Activated naive CD8-positive, alpha-beta T cell treated with anti-CD3 and anti-CD28 coated beads, Interleukin-2, amount 50 U/mL, for 24 hours (primary cell): ENCODE data around the gene IL1RAPL1.

Experiments used
- ATAC-seq: fragments of 150-1000 bp; cut with Tn5 transposase; one replicate; pipeline ENCODE4 v1.10.0; 2021
- DNase-seq: peaks from one replicate; pipeline ENCODE4 v3.0.0; 2021
- H3K27ac Mint-ChIP-seq: one replicate; pipeline ENCODE4 v1.8.0; 2021; ENCODE audit warnings: mild to moderate bottlenecking, mixed read lengths
- H3K27me3 Mint-ChIP-seq: one replicate; pipeline ENCODE4 v1.8.0; 2021; ENCODE audit warnings: mixed read lengths
- H3K36me3 Mint-ChIP-seq: one replicate; pipeline ENCODE4 v1.8.0; 2021; ENCODE audit warnings: low read depth, mixed read lengths
- H3K4me1 Mint-ChIP-seq: one replicate; pipeline ENCODE4 v1.8.0; 2021; ENCODE audit warnings: mixed read lengths
- H3K4me3 Mint-ChIP-seq: one replicate; pipeline ENCODE4 v1.8.0; 2021; ENCODE audit warnings: mild to moderate bottlenecking, moderate library complexity, mixed read lengths
- H3K9me3 Mint-ChIP-seq: one replicate; pipeline ENCODE4 v1.8.0; 2021; ENCODE audit warnings: mixed read lengths

The IL1RAPL1 gene

DNA sequence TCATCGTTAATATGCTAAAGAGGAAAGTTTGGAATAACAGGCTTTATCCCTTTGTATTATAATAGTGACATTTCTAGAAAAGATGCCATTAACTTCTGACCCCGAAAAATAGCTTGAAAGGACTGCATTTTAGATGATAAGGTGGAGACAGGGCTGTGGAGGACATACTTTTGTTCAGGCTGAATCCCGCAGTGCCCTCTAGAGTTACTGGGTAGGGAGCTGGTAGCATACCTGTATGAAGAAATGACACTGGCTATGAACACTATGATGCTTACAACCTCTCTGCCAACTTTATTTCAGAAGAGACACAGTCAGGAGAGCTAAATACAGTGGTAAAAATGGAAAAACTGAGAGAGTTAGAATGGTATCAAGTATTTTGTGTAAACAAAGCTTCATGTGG, 8.1 kb downstream of the IL1RAPL1 start:
- H3K9me3 Mint-ChIP-seq: no peaks in the 10 kb centered on the region
- no peaks in the 10 kb centered on the region for H3K36me3 Mint-ChIP-seq
- ATAC-seq (no peak), DNase-seq (no peak)
- no peak overlapping the region for H3K4me3 Mint-ChIP-seq
- H3K27me3 Mint-ChIP-seq: no peaks in the 10 kb centered on the region
- no peaks in the 10 kb centered on the region for H3K4me1 Mint-ChIP-seq
- H3K27ac Mint-ChIP-seq: no peak overlapping the region

DNA sequence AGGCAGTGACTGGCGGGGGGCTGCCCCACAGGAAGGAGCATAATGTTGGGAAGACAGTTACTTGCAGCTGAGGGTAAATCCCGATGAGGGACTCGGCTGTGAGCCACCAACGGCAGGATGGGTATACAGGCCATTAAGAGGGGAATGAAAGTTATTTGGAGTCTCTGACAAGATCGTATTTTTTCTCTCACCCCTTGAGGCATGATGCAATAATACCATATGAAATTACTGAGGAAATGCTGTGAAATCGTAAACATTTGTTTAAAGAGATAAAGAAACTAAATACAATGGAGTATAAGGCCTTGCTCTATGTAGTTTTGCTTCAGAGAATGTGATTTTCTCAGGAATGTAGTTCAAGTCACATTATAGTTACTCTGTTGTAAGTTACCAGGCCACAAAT, 12.7 kb downstream of the IL1RAPL1 start:
- Mint-ChIP-seq H3K4me3 (no peak overlapping the region), H3K27ac (no peak overlapping the region), H3K36me3 (no peaks in the 10 kb centered on the region), H3K27me3 (no peaks in the 10 kb centered on the region), H3K4me1 (no peaks in the 10 kb centered on the region), H3K9me3 (no peaks in the 10 kb centered on the region)
- ATAC-seq (no peak), DNase-seq (no peak)

DNA sequence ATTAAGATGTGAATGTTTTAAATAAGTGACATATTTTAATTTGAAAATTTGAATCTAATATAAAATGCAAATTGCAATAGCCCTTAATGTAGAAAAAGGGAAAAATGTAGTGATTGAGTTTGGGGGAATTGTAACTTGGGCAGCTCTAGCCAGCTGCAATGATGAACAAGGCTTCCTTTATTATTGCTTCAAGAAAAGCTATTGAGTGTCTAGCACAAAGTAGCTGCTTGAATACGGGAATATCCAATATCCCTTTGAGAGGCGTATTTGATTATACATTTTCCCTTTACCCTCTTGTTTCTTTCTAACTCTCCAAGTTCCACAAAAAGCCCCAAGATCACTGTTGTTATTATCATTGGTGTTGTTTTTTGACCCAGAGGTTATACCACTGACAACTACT, 21.8 kb downstream of the IL1RAPL1 start:
- H3K27me3 Mint-ChIP-seq: no peaks in the 10 kb centered on the region

DNA sequence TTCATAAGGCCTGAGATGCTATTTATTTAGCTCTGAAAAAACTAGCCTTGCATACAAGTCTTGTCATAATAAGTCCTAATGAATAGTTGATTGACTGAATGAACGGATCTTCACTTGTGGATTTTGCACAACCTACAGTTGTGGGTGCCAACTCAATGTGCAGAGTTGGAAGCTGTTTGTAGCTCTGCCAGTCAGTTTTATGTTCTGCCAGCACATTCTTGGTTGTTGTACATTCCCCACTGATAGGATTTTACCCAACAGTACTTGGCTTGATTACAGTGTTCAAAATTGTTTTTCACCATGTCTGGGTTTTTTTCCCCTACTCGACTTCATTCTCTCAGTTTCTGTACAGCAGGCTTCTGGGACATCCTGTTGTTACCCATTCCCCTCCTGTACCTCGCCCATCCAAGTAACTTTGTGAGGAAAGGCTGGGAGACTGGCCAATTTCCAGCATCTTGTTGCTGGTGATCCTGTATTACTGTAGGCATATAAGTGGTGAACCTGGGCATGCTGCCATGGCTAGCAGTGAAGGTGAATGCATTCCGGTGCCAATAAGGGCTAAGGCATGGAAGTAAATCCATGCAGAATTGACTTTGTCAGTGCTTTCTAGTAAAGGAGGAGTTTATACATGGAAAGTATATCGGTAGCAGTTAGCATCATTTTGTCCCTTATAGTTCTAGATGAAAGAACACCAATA, 22.8 kb downstream of the IL1RAPL1 start:
- ATAC-seq (no peak), DNase-seq (no peak)
- no peaks in the 10 kb centered on the region for H3K27me3 Mint-ChIP-seq
- H3K4me1 Mint-ChIP-seq: no peaks in the 10 kb centered on the region
- H3K27ac Mint-ChIP-seq: no peak overlapping the region
- H3K36me3 Mint-ChIP-seq: no peaks in the 10 kb centered on the region
- no peak overlapping the region for H3K4me3 Mint-ChIP-seq
- H3K9me3 Mint-ChIP-seq: peaks cover 3% of the 10 kb centered on the region

More for the DNA sequence above, 21.8 kb downstream of the IL1RAPL1 start:
- H3K27ac Mint-ChIP-seq: no peak overlapping the region
- no peaks in the 10 kb centered on the region for H3K36me3 Mint-ChIP-seq
- peaks cover 3% of the 10 kb centered on the region for H3K9me3 Mint-ChIP-seq
- ATAC-seq (no peak), DNase-seq (no peak)
- no peak overlapping the region for H3K4me3 Mint-ChIP-seq
- no peaks in the 10 kb centered on the region for H3K4me1 Mint-ChIP-seq

DNA sequence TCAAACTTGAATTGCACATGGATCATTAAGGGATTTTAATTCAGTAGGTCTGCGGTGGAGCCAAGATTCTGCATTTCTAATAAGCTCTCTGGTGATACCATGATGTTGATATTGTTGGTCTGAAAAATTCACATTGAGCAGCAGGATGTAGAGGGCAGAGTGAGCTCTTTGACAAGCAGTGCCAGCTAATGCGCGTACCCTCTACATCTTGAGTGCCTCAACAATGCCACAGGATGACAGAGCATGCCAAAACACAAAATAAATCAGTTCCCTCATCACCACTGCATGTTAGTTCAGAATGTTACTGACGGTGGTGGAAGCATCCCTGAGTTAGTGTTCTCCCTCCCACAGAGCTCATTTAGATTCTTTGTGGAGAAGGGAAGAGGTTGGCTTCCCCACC, 23.5 kb downstream of the IL1RAPL1 start:
- Mint-ChIP-seq H3K4me3 (no peak overlapping the region), H3K36me3 (no peaks in the 10 kb centered on the region), H3K4me1 (no peaks in the 10 kb centered on the region), H3K27ac (no peak overlapping the region), H3K9me3 (peaks cover 1% of the 10 kb centered on the region), H3K27me3 (no peaks in the 10 kb centered on the region)
- ATAC-seq (no peak), DNase-seq (no peak)

DNA sequence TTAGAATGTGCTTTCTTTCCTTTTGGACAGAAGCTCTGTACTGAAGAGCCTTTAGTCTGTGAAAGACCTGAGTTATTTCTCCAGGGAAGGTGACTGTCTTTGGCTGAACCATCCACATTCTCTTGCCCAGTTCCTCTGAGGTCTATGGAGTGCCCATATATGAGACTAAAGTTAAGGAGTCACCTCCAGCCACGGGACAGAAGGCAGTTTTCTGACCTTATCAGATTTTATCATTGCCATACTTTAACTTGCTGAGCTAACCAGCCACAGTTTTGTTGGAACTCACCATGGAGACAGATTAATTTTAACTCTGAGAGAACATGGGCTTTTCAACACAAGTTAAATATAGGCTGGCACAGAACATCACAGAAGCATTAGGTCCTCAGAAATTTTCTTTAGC, 26.3 kb downstream of the IL1RAPL1 start:
- no peak overlapping the region for H3K4me3 Mint-ChIP-seq
- ATAC-seq: no peak
- H3K27ac Mint-ChIP-seq: no peak overlapping the region

DNA sequence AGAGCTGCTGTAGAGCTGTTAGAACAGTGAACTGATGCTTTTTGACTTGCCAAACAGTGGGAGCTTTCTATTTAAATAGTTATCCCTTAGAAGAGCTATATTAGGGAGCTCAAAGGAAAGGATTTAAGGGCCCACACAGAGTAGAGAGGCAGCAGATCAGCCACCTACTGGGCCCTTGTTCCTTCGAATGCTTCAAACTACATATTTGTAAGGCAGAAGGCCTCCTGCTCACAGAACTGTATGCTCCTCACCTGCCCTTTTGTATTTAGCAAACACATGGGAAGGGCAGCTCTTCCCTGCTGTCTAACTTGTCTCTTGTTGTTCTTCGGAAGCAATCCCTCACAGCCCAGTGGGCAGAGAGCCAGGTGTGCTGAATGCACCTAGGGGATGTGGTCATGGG, 38.0 kb downstream of the IL1RAPL1 start:
- no peak overlapping the region for H3K27ac Mint-ChIP-seq
- DNase-seq (no peak), ATAC-seq (no peak)
- H3K36me3 Mint-ChIP-seq: no peaks in the 10 kb centered on the region
- H3K9me3 Mint-ChIP-seq: no peaks in the 10 kb centered on the region
- no peak overlapping the region for H3K4me3 Mint-ChIP-seq
- no peaks in the 10 kb centered on the region for H3K4me1 Mint-ChIP-seq
- no peaks in the 10 kb centered on the region for H3K27me3 Mint-ChIP-seq

More for the DNA sequence above, 26.3 kb downstream of the IL1RAPL1 start:
- Mint-ChIP-seq H3K9me3 (no peaks in the 10 kb centered on the region), H3K27me3 (no peaks in the 10 kb centered on the region), H3K36me3 (no peaks in the 10 kb centered on the region), H3K4me1 (no peaks in the 10 kb centered on the region)
- DNase-seq: no peak

DNA sequence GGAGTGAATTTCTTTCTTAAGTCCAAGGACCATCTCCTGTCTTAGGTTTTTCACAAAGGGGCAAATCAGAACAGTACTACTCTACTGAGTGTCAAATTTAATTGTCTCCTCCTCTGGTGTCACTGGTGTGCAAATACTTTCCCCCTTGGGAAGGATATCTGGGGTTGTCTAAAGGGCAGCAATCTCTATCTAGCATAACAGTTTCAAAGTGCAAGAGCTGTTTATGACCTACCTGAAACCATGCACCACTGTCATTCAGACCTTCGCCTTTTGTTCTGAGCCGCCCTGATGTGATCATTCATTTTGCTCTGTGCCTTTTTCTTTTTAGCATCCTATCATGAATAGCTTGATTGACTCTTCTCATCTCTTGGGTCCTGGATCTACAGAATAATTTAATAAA, 39.3 kb downstream of the IL1RAPL1 start:
- no peaks in the 10 kb centered on the region for H3K27me3 Mint-ChIP-seq
- DNase-seq (no peak), ATAC-seq (no peak)
- no peak overlapping the region for H3K4me3 Mint-ChIP-seq
- no peak overlapping the region for H3K27ac Mint-ChIP-seq
- no peaks in the 10 kb centered on the region for H3K4me1 Mint-ChIP-seq
- H3K9me3 Mint-ChIP-seq: no peaks in the 10 kb centered on the region
- H3K36me3 Mint-ChIP-seq: no peaks in the 10 kb centered on the region

DNA sequence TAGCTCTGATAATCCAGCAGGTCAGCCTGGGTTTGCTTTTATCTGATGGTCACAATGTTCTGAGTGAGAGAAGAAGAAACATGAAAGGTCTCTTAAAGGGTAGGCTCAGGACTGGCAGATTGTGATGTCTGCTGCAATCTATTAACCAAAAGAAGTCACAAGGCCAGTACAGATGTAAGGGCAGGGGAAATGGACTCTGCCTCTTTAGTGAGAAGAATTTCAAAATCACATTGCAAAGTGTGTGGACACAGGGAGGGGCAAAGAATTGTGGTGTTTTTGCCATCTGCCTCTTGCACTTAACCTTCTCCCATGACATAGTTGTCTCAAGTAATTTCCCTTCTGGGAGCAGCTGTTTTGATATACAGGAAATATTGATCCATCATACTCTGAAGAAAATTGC, 40.9 kb downstream of the IL1RAPL1 start:
- no peak for ATAC-seq
- Mint-ChIP-seq H3K9me3 (no peaks in the 10 kb centered on the region), H3K36me3 (no peaks in the 10 kb centered on the region), H3K27ac (no peak overlapping the region), H3K4me1 (no peaks in the 10 kb centered on the region), H3K27me3 (no peaks in the 10 kb centered on the region), H3K4me3 (no peak overlapping the region)
- DNase-seq: no peak

DNA sequence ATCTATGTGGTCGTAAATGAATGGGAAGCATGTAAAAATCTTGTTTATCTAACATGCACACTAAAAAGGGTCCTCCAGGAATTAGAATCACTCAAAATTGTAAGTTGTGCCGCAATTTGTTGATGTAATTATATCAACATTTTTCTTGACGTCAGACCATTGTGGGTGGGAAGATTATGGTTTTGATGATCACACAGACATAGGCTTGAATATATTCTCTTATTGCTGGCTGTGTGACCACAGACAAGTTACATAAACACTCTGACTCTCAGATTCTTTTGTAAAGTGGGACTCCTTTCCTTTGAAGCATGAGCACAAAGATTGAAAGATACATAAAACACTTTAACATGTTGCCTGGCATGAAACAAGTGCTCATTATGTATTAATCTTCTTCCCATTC, 51.5 kb downstream of the IL1RAPL1 start:
- DNase-seq: no peak
- no peaks in the 10 kb centered on the region for H3K36me3 Mint-ChIP-seq
- H3K27ac Mint-ChIP-seq: no peak overlapping the region
- no peaks in the 10 kb centered on the region for H3K4me1 Mint-ChIP-seq
- peaks cover 6% of the 10 kb centered on the region for H3K9me3 Mint-ChIP-seq
- no peak overlapping the region for H3K4me3 Mint-ChIP-seq
- ATAC-seq: no peak
- H3K27me3 Mint-ChIP-seq: no peaks in the 10 kb centered on the region

DNA sequence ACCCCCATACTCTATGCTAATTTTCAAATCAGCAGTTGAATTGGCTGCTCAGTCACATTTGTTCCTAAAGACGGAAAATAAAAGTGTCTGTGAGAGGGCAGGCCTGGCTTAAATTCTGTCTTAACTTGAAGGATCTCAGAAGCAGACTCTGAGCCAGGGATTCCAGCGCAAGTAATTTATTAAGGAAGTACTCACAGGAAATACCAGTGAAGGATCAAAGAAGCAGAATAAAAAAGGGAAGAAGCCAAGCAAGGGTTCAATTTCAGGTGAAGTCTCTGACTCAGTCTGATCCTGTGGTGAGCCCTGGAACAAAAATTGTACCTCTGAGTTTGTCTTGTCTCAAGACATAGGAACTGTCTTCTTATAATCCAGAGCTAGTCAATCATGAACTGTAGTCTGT, 52.2 kb downstream of the IL1RAPL1 start:
- Mint-ChIP-seq H3K27me3 (no peaks in the 10 kb centered on the region), H3K9me3 (peaks cover 6% of the 10 kb centered on the region), H3K36me3 (no peaks in the 10 kb centered on the region), H3K4me3 (no peak overlapping the region), H3K4me1 (no peaks in the 10 kb centered on the region), H3K27ac (no peak overlapping the region)
- ATAC-seq (no peak), DNase-seq (no peak)

DNA sequence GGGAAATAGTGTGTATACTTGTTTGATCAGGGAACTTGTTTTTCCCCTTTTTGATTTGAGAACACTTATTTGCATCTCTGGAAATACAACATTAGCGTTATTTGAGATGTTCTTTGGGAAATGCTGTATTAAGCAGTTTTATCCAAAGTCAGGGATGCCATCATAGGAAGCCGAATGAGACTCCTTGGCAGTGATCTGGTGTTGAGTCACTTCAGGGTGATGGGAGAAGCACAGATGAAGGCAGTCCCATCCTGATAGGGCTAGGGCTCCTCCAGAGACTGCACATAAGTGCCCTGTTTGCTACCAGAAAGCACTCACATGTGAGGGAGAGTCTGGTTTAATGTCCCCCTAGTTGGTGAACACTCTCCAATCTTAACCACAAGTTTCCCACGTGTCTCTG, 62.3 kb downstream of the IL1RAPL1 start:
- Mint-ChIP-seq H3K4me1 (no peaks in the 10 kb centered on the region), H3K27me3 (no peaks in the 10 kb centered on the region), H3K4me3 (no peak overlapping the region), H3K27ac (no peak overlapping the region), H3K9me3 (no peaks in the 10 kb centered on the region), H3K36me3 (no peaks in the 10 kb centered on the region)
- DNase-seq: no peak
- no peak for ATAC-seq

DNA sequence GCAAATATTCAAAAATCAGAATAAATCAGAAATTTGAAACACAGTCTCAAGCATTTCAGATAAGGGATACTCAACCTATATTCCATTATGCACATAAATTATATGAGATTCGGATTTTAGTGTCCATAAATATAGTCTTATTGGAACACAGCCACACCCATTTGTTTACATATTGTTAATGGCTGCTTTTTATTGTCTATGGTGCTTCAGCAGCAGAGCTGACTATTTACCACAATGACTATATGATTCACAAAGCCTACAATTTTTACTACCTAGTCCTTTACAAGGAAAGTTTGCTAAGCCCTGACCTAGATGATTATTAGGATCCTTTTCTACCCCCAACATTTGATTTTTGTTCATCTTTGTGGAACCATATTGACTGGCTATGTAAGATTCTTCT, 63.9 kb downstream of the IL1RAPL1 start:
- DNase-seq (no peak), ATAC-seq (no peak)
- Mint-ChIP-seq H3K27me3 (no peaks in the 10 kb centered on the region), H3K27ac (no peak overlapping the region), H3K4me1 (no peaks in the 10 kb centered on the region), H3K36me3 (no peaks in the 10 kb centered on the region), H3K4me3 (no peak overlapping the region), H3K9me3 (no peaks in the 10 kb centered on the region)

DNA sequence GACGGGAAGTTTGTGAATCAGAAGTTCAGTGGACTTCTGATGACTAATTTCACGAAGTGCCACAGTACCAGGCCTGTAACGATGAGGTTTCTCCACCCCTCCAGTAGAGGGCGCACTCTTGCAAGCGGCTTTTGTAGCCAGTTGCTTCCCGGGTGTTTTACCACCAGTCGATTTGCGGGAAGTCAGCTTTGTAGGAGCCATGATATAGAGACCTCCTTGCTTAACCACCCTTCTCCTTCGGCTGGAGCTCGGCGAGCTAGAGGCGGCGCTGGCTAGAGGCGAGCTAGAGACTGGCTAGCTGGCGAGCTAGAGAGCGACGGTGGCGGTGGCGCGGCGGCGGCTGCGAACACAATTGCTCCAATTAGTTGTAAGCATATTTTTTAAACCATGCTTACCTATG, 72.0 kb downstream of the IL1RAPL1 start:
- Mint-ChIP-seq H3K4me1 (no peaks in the 10 kb centered on the region), H3K4me3 (no peak overlapping the region), H3K27ac (no peak overlapping the region), H3K36me3 (no peaks in the 10 kb centered on the region), H3K9me3 (no peaks in the 10 kb centered on the region), H3K27me3 (no peaks in the 10 kb centered on the region)
- no peak for DNase-seq
- no peak for ATAC-seq

DNA sequence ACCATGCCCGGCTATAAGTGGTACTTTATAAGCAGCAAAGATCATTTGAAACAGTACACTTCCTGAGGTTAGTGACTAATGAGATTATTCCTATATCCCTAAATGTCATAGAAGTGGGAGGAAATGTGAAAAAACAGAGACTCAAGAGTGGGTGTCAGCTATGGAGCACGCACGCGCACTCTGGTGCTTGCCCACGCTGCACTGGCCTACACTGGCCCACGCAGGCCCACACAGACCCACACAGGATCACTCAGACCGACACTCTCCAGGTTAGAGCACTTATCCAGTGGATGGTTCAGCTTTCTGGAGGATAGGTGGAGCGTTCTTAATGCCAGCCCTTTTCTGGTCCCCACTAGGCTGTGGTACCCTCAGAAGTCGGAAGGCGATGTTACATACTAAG, 78.5 kb downstream of the IL1RAPL1 start:
- Mint-ChIP-seq H3K4me1 (no peaks in the 10 kb centered on the region), H3K27me3 (no peaks in the 10 kb centered on the region), H3K36me3 (no peaks in the 10 kb centered on the region), H3K4me3 (no peak overlapping the region), H3K27ac (no peak overlapping the region), H3K9me3 (no peaks in the 10 kb centered on the region)
- DNase-seq: no peak
- no peak for ATAC-seq

DNA sequence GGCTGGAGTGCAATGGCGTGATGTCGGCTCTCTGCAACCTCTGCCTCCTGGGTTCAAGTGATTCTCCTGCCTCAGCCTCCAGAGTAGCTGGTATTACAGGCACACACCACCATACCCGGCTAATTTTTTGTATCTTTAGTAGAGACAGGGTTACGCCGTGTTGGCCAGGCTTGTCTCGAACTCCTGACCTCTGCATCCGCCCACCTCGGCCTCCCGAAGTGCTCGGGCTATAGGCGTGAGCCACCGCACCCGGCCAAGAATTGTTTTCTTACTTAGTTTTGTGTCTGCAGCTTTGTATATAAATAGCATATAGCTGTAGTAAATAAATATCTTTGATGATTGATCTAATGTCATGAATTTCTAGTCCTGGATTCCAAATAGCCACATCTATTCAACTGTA, 81.1 kb downstream of the IL1RAPL1 start:
- DNase-seq (no peak), ATAC-seq (no peak)
- Mint-ChIP-seq H3K27ac (no peak overlapping the region), H3K36me3 (no peaks in the 10 kb centered on the region), H3K4me3 (no peak overlapping the region), H3K4me1 (no peaks in the 10 kb centered on the region), H3K9me3 (no peaks in the 10 kb centered on the region), H3K27me3 (no peaks in the 10 kb centered on the region)
